GM18498 (cell line): Measurements from ENCODE around the gene ATP2B2.
"Not testable (repeated sequence)": the region's sequence is repeated elsewhere in the genome, so short reads cannot be mapped to it uniquely, and the experiment has no call there.

Source experiments
- ATAC-seq: cut with Tn5 transposase; IDR thresholded peaks from one replicate; pipeline ENCODE4 v1.9.1; 2021; ENCODE audit warnings: mild to moderate bottlenecking, moderate library complexity; ENCODE audit not compliant: unreplicated experiment

ATP2B2 gene

GRCh38 chr3:10505050-10505790 lies at the start of gene ATP2B2:
ATP2B2 (minus strand) TSS chr3:10505586; CDS start chr3:10449543, 56,043 bp downstream.
- ATAC-seq: no peak

DNA sequence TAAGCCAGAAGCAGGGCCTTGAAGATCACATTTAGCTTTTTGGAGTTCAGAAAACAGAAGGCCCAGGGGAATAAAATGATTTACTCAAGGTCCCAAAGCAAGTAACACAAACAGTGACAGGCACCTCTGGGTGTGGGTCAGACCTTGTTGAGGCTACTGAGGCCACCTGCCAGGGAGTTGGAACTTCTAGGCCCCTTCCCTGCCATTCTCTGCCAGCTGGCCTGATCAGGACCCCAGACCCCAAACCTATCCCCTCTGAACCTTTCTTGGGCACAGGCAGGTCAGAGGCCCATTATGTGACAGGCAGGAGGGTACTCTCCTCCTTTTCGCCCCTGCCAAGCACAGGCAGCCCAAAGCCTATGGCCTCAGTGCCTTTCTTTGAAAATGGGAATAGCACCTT lies 49.4 kb upstream of the ATP2B2 start:
- ATAC-seq: no peak

- ATAC-seq: no peak
Observed at GRCh38 chr3:10554236-10554611, 48.8 kb upstream of the ATP2B2 start.

GRCh38 chr3:10553591-10554235 lies 48.3 kb upstream of the ATP2B2 start:
- ATAC-seq: no peak

DNA sequence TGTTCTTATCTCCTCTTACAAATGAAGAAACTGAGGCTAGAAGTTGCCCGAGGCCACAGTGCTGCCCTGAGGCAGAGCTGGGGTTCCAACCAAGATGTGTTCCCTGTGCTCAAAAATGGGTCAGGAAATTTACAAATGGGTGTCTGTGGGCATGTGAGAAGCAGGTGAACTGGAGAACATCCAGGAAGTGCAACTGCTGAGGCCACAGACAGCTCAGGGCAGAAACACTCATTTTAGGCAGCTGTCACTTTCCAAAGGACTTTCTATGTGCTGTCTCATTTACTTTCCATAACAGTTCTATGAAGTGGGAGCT lies 47.2 kb upstream of the ATP2B2 start:
- no peak for ATAC-seq

GRCh38 chr3:10551821-10552630 lies 46.6 kb upstream of the ATP2B2 start:
- ATAC-seq: peak; percentile 71

GRCh38 chr3:10551139-10551538 lies 45.8 kb upstream of the ATP2B2 start:
- no peak for ATAC-seq

DNA sequence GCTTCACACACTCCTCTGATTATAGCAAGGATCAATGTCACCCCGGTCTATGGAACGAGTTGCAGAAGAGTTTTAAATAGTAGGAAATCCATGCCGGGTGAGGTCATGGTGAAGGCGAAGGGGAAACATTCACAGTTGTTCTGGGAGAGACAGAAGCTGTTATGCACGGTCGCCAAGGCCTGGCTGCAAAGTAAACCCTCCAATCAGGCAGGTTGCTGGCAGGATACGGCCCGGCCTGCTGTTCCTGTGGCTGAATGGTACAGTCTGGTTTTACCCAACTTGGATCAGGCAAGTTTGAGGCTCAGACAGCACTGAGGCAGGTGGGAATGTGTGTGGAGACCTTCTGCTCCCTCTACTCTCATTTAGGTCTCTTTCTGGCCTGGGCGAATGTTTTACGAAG lies 45.3 kb upstream of the ATP2B2 start:
- ATAC-seq: no peak

GRCh38 chr3:10549617-10550230 lies 44.3 kb upstream of the ATP2B2 start:
- ATAC-seq: no peak

GRCh38 chr3:10548992-10549391 lies 43.6 kb upstream of the ATP2B2 start:
- ATAC-seq: no peak

GRCh38 chr3:10547841-10548783 lies 42.7 kb upstream of the ATP2B2 start:
- no peak for ATAC-seq

DNA sequence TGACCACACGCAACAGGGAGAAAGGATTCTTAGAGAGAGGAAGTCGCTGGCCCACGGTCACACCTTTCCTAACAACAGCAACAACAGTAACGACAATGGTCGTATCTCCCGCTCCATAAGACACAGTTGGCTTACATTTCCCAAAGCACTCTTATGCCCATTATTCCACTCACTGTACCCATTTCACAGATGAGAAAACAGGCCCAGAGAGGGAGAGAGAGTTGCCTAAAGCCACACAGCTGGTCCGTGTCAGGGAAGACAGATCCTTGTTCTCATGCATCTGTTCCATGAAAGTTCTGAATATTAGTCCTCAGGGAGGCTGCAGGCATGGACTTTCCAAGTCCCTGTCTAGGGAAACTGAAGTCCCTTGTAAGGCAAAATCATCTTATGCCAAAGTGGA lies 42.0 kb upstream of the ATP2B2 start:
- no peak for ATAC-seq

- ATAC-seq: no peak
Observed at GRCh38 chr3:10546820-10547263, 41.5 kb upstream of the ATP2B2 start.

- ATAC-seq: no peak
Observed at GRCh38 chr3:10546181-10546624, 40.8 kb upstream of the ATP2B2 start.

- ATAC-seq: no peak
Observed at GRCh38 chr3:10542518-10542917, 37.1 kb upstream of the ATP2B2 start.

DNA sequence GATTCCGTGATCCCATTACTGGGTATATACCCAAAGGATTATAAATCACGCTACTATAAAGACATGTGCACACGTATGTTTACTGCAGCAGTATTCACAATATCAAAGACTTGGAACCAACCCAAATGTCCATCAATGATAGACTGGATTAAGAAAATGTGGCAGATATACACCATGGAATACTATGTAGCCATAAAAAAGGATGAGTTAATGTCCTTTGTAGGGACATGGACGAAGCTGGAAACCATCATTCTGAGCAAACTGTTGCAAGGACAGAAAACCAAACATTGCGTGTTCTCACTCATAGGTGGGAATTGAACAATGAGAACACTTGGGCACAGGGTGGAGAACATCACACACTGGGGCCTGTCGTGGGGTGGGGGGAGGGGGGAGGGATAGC lies 35.0 kb upstream of the ATP2B2 start:
- ATAC-seq: not testable (repeated sequence)

DNA sequence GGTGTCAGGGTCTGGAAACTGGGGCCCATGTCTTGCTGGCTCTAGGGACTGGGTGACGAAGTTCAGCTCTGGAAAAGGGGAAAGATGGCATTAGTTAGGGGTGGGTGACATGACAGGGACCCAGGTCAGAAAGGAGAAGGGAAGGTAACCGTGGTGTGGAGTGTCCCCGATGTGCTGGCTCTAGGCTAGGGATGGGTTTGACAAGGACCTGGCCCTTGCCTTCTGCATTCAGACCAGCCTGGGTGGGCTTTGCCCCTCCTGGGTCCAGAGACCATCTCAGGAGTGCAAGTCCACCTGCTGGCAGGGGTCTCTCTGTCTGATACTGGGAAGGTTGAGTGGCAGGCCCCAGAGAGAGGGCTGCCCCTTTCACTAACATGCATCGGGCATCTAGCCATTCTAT lies 28.7 kb upstream of the ATP2B2 start:
- ATAC-seq: no peak

- no peak for ATAC-seq
Observed at GRCh38 chr3:10533737-10534023, 28.3 kb upstream of the ATP2B2 start.

GRCh38 chr3:10532939-10533736 lies 27.8 kb upstream of the ATP2B2 start:
- no peak for ATAC-seq

GRCh38 chr3:10531031-10531430 lies 25.6 kb upstream of the ATP2B2 start:
- no peak for ATAC-seq
